ENCODE data around the gene PAM.
A peak's percentile ranks its signal among the peaks of the same experiment; 100 is the strongest.

The PAM gene

DNA sequence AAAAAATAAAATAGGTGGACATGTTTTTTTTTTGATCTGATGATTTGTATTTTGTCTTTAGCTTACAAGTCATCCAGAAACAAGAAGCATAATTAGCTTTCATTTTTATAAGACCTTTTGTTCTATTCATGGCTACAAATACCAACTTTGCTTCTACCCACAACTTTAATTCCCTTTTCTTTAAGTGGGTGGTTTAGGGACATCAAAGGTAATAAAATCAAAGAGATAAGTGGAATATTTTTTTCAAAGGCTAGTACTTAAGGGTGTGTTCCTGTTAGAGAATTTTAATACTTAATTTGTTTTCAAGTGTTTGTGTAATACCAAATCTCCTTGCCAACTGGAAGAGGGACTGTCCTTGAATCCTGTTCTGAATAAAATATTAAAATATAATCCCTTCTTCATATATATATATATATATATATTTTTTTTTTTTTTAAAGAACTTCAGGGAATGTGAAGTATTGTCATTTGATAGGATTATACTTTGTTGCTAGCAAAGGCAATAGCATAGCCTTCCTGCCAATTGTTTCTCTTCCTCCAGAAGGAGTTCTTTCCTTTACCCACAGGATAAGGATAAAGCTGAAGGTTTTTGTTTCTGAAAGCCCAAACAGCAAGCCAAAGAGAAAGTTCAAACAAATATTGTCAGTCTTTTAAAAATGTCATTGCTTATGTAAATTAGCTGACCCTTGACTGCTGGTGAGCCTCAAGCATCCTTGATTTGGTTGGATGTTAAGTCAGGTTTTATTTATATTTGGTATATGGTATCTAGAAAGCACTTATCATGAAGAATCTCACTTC lies 108.9 kb downstream of the PAM start:
- no peak for DNase-seq

DNA sequence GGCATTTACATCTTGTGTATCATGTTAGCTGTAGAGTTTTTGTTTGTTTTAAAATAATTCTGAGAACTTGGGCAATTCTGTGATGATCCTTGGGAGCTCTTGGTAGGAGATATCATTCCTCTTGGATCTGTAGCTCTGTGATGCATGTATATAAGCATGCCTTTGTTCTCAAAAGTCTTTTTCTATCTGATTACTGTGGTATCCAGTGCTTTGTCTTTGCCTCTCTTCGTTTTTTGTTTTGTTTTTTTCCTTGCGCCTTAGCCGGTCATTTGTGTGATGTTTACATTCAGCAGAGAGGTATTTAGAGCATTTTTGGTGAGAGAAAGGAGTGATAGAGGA lies 110.0 kb downstream of the PAM start:
- DNase-seq: no peak

DNA sequence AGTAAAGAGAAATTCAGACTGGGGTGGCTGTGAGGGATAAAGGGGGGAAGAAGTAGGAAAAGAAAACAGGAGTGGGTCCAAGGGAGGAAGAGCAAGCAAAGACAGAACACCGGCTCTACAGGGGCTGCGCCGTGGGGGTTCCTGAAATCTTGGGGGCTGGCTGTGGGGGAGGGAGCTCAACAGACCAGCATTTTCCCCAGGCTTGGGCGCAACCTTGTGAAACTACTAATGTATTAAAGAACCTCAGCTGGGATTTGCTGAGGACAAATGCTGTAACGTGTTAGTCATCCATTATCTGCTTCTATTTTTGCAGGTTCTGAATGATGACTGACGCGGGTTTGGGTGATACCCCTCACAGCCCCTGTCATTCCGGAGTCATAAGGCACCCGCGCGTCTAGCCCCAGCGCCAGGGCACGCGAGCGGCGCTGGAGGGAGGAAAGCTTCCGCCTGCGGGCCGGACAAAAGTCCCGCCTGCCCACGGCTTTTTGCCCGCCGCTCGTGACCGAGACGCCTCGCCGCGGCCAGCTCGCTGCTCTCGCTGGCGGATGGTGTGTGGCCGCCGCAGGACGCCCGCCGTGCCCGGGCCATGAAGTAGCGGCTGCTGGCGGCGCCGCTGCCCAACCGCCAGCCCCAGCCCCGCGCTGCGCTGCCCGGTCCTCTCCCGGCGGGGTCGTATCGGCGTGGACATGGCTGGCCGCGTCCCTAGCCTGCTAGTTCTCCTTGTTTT lies 110.6 kb downstream of the PAM start:
- DNase-seq: peak; percentile 35

DNA sequence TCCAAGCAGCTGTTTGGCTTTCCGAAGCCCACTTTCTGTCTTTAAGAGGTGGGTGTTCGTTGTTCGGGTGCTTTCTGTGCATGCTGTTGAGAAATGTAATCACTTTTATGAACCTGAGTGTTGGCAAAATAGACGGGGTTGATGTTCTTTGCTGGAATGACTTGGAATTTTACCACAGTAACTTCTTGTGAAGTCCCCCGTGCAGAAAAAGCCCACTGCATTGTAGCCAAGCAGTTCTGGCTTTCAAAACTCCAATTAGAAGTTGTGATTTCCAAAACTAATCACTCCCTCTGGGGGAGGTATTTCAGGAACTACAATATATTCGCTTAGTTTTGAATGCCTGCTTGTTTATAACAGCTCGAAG lies 111.1 kb downstream of the PAM start:
- no peak for DNase-seq

DNA sequence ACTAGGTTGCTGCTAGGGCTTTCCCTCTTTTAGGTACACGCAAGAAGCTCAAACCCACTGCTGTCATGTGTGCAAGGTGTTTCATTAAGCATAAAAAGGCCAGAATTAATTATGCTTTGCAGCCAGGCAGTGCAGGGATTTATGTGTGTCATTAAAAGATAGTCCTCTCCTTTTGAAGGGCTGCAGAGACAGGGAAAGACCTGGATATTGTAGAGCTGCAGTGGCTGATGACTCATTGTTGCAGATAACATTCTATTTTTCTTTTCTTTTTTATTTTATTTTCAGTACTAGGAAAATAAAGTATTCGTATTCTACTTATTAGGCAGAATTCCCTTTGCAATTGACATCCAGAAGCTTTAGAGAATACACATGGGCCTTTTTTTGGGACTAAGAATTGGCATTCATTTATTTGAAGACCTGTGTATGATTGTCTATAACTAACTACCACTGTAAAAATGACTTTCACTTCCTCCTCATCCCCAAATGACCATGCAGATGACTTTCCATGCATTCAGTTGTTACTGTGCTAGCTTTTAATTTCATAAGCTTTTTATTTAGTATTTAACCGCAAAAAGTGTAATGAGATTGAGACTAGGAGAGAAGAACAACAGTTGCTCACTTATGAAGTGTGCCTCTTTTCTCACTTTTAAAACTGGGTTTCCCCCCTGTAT lies 113.0 kb downstream of the PAM start:
- no peak for DNase-seq

DNA sequence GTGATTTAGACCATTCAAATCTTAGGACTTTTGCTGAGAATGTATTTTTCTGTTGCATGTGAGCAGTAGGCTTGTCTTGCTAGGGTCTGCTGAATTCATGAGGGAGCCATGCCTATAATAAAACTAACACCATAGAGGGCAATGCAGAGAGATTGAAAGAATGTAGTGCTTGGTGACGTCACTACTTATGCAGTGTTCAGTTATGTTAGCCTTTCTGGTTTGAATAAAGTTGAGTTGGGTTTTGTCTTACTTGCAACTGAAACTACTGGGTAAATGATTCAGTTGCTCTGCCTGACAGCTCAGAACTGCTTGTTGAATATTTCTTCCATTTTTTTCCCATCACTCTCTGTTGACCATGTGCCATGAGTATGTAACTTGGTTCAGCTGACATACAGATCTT lies 114.1 kb downstream of the PAM start:
- DNase-seq: no peak

DNA sequence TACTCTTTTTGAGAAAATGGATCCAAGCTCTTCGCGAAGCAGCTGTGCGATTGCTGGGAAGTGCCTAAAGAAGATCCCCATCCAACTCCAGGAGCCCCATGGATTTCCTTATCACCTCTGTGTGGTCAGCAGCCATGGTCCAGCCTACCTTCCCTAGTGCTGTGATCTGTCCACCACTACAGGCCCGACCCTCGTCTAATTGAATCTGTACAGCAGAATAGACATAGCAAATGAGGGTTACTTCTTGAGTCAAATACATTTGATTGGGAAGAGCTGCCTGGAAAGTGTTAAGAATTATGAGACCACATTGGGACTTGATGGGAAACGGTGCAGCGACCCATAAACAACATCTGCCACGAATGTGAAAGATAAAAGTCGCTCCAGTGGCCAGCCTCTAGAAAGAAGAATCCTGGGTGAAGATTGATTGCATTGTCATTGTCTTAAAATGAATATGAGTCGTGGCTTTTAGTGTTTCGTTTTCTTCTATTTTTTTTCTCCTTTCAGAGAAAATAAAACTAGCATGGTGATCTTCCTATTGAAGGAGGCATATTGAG lies 118.4 kb downstream of the PAM start:
- no peak for DNase-seq

DNA sequence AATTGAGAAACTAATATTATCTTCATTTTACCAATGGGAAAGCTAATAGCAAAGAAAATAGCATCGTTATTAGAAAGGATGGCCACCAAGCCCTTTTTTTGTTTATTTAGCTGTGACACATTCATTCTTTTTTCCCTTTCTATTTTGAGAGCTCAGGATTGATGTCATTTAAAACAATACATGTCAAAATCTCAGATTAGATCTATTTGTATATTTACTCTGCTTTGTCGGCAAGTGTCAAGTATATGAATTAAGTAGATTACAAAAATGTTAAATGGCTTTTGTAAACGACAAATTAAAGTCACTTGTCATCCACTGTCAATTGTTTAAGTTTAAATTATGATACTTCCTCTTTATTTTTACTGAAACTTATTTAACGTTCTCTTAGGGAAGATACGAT lies 118.9 kb downstream of the PAM start:
- no peak for DNase-seq

DNA sequence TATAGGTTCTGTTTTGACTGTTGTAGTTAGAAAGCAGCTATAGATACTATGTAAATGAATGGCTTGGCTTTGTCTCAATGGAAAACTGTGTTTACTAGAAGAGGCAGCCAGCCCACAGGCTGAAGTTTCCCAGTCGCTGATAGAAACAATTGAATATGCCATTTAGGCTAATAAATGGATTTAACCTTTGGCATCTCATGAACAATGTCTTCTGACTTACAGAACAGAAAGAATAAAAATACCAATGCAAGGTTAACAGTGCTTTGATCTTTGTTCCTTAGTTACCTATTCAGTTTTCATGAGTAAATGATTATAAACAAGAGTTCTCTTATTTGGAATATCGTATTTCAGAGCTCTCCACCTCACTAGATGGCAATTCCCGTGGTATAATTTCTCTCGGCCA lies 120.6 kb downstream of the PAM start:
- DNase-seq: no peak

DNA sequence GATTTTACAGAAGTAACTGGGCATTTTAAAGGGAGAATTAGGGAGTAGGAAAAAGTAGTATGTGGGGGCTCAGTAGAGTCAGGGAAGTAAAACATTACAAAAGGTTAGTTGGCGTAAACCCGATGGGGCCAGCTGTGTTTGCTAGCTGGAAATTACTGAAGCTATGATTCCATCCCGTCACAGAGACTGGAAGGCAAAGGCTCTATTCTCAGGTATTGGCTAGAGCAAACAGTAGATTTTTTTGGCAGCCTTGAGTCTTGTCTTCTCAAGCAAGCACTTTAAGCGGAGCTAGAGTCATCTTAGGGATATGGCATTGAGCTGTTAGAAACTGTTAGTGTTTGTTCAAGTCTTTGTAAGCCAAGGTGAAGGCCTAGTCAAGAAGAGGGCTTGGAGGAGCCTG lies 121.5 kb downstream of the PAM start:
- no peak for DNase-seq

DNA sequence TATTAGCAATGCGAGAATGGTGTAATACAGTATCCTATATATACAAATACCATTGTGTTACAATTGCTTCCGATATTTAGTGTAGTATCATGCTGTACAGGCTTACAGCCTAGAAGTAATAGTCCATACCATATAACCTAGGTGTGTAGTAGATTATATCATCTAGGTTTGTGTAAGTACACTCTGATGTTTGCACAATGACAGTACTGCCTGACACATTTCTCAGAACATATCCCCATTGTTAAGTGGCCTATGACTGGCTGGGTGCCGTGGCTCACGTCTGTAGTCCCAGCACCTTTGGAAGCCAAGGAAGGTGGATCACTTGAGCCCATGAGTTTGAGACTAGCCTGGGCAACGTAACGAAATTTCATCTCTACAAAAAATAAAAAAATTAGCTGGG lies 124.6 kb downstream of the PAM start:
- DNase-seq: no peak

DNA sequence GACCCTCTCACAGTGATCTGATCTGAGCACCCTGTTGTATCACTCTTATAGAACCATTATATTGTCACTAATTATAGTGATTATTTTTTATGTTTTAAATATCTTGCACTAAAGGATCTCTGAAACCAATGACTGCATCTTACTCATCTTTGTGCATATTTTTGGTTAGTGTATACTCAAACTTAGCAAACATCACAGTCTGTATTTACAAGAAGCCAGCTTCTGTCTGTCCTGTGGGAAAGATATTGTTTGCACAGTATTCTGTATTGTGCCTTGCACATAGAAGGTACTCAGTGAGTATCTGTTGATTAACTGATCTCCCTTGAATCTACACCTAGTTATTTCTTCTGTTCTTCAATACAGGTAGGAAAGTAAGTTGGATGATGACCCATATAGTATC lies 131.5 kb downstream of the PAM start:
- DNase-seq: no peak

DNA sequence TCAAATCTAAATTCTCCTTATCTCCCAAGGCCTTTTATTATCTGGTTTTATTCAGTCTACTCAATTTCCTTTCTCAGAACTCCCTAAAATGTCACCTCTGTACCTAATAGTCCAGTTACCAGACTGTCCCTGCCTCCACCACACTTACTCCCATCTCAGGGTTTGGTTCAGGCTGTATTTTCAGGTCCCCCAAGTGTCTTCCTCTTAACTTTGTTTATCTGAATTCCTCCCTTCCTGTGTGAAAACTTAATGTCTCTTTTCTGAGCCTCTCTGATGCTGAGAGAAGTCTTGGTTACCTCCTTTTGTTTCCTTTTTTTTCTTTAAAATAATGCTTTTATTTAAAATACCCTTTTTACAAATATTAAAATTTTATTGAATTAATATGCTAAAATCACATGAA lies 133.4 kb downstream of the PAM start:
- no peak for DNase-seq

DNA sequence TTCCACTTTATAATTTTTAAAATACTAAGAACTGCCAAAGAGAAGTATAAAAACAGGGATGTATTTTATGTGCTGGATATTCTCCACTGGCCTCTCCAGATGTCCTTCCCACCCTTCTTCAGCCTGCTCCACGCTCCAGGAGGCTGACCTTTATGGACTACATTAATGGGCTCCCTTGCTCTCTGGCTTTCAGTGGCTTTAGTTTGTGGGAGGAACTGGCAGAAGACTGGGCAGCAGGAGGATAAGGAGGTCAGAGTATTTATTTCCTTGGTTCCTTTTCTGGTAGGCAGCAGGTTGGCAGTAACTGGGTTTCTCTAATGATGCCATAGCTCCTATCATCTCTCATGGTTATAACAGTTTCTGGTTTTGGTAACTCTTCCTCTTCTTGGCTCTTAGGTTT lies 133.9 kb downstream of the PAM start:
- no peak for DNase-seq

DNA sequence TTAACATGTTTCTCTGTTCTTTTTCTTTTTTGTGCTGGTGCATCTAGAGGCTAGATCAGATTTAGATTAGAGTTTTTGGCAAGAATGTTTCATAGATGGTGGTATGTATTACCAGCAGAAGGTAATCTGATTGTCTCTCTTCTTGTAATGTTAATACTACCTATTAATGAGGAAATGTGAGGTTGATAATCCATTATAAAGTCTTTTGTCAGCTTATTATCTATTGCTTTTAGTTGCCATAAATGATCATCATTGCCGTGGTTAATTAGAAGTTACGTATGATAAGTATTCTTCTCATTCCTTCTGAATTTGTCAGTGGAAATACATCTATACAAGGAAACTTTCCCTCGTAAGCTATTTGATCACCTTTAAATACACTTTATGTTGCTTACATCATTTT lies 135.0 kb downstream of the PAM start:
- no peak for DNase-seq

DNA sequence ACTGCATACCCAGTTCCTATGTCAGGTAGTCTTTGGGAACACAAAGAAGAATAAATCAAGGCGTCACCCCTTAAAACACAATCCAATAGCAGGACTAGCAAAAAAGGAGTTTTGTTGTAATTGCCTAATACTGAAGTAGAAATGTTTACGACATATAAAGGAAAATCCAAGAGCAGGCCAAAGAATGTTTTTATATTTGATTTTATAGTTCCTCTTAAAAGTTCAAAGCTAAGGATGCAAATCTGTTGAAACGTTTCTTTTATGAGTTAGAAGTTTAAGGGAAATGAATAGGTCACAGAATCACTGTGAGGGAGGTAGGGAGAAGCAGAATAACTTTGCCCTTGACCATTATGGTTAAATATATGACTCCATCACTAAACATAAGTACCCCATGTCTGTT lies 136.1 kb downstream of the PAM start:
- no peak for DNase-seq

DNA sequence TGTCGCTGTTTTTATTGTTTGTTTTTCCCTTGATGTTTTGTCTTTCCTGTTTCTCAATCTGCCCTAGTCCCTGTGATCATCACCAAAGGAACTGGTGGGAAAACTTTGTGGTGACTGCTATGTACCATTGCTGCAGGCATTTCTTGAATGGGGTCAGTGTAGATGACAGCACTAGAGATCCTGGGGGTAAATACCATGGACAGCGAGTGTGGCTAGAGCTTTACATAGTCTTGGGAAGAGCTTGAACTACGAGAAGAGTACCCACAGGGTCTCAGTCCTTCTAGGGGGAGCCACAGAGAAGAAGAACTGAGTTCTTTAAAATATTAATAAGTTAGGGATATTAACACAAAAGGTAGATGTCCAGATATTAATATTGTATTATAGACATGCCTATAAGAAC lies 138.8 kb downstream of the PAM start:
- DNase-seq: no peak

DNA sequence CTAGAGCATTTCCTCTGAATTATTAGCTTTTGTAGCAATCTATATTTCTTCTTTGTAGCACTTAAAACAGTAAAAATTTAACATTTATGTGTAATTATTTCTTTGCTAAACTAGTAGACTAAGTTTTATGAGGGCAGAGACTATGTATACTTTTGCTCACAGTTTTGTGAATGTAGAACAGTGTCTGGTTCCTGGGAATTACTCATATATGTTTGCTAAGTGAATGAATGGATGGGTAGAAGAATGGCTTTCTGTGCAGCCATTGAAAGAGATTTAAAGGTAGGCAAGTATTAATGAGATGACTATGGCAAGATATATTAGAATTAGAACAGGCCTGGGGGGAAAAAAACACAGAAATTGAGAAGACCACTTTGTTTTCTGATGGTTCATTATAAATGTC lies 140.1 kb downstream of the PAM start:
- no peak for DNase-seq

DNA sequence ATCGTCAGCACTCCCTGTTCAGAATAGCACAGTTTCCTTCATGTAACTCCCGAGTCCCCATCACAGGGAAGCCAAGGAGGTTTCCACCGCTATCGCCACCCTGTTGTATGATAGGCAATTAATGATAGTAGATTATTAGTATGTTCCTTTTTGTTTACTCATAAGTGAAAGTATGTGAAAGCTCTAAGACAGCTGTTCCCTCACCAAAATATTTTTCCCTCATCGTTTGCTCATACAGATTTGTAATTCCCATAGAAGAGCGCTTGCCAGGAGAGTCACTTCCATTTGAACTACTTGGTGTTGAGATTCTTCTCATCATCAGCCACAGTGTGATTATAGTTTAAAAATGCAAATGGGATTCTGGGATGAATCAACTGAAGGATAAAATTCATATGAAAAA lies 140.9 kb downstream of the PAM start:
- DNase-seq: no peak

DNA sequence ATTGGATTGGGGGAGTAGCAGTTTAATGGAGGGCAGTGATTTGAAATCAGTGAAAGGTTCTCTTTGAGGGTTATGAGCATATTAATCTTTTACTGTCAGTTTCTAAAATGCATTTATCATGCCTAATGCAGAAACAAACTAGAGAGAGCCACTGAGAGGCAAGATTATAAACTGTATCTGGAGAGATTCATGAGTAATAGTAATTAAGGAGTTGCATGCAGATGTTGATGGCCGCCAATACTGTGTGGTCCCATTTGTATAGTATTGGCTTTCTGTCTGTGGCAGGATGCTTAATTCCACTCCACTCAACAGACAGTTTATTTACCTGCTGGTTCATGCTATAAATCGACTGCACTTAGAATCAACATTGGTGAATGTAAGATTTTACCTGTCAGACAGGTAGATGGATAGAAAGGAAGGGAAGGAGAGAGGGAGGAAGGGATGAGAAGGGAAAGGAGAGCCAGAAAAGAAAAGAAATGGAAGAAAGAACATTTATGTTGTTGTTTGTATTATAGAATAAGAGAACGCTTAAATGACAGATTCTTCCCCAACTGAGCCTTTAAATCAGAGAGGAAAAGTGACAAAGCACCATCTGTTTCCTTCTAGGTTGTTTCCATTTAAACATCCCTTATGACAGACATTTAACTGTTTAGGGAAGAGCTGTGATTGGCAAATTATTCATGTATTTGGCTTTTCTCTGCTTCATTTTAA lies 146.5 kb downstream of the PAM start:
- DNase-seq: no peak

DNA sequence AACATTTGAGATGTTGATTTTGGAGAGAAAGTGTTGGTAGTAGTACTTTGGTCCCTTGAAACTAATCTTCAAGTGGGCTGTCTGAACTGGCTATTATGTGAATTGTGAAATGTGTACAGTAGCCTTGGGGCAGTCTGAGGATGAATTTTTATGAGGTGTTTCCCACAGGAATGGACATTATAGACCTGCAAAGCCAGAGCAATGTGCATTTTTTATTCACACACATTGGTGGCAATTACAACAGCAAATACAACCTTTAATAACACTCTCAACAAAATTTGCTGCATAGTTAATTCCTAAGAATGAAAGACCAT lies 147.0 kb downstream of the PAM start:
- DNase-seq: no peak

DNA sequence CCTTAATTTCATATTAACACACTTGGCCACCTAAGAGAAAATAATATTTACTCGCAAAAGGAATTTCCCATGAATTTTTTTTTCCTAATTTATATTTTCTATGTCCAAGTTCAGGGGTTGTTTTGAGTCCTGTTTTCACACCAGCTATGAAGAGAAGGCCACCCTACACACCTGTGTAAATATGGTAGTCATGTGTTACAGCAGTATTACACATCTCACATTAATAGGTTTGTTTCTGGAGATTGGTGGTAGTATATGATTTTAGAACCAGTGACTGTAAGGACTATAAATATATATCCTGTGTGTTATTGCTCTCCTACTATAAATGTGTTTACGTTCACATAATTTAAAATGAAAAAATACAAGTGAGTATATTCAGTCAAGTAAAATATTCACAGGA lies 147.5 kb downstream of the PAM start:
- DNase-seq: no peak

DNA sequence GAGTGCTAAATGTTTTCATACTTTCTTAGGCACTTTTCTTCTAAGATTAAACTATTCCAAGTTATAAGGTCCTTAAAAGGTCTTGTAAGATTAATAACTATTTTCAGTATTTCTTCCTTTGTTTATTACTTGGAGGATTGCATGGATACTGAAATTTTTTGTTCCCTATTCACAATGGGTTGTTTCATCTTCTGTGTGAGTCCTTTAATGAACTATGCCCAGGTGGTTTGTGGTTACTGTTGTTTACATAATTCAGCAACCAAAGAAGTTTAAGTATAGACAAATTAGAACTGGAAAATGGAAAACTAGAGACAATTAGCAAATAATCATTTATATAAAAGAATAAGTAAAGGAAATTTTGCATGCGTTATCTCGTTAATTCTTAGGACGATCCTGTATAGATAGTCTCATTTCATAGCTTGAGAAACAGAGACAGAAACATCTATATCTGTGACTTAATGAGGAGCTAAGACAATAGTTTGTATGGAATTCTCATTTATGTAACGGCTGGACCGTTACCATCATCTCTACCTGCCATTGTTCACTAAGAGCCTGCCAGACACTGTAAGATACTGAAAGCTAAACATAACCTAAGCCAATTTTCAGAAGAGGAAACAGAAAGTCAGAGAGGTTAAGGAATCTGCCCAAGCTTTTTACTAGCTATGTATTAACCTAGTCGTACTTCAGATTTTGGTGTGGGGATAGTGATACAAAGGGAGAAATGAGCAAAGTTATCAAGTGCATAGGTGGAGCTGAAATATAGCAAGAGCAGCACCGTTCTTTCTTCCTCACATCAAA lies 148.2 kb downstream of the PAM start:
- no peak for DNase-seq

All from activated naive CD4-positive, alpha-beta T cell treated with Interleukin-2 at 50 U/mL for 16 hours (primary cell).